ENCODE measurements around the gene ZNF197.
A peak's percentile ranks its signal among the peaks of the same experiment; 100 is the strongest.

Gene ZNF197

GRCh38 chr3:44654039-44654438 is 29.2 kb downstream of the ZNF197 start:
- H3K4me2 ChIP-seq (ENCODE audit: low read depth, low read length, poor library complexity, severe bottlenecking) = no peak overlapping the region
- H3K27me3 ChIP-seq (ENCODE audit: insufficient read depth, low read length, poor library complexity, severe bottlenecking) = no peaks in the 10 kb centered on the region
- no peaks in the 10 kb centered on the region for H4K20me1 ChIP-seq (ENCODE audit: insufficient read depth, low read length, poor library complexity, severe bottlenecking)
- H3K9me2 ChIP-seq (replicated peaks; ENCODE audit: low read depth, low read length) = no peaks in the 10 kb centered on the region
- no peaks in the 10 kb centered on the region for H3K36me3 ChIP-seq (ENCODE audit: insufficient read depth, low read length)
- no peak overlapping the region for H2AFZ ChIP-seq (ENCODE audit: low read length)
- no peak for TF ChIP-seq CTCF (conservative IDR thresholded peaks at IDR 0.05; ENCODE audit: low read length)
- no peak for TF ChIP-seq EZH2phosphoT487 (IDR thresholded peaks at IDR 0.05; ENCODE audit: borderline replicate concordance)
- H3K9ac ChIP-seq (ENCODE audit: low read depth, low read length, poor library complexity, severe bottlenecking) = no peak overlapping the region
- H3K4me3 ChIP-seq (ENCODE audit: low read length, poor library complexity, severe bottlenecking) = no peak overlapping the region
- no peaks in the 10 kb centered on the region for H3K4me1 ChIP-seq (ENCODE audit: insufficient read depth, low read length, poor library complexity, severe bottlenecking)
- H3F3A ChIP-seq (ENCODE audit: low read depth) = no peaks in the 10 kb centered on the region
- no peaks in the 10 kb centered on the region for H3K79me2 ChIP-seq (ENCODE audit: insufficient read depth, low read length)
- 0 out of 2 replicates have a peak, but pooled peaks cover under 1% of the 10 kb centered on the region for H3K9me3 ChIP-seq (ENCODE audit: insufficient read depth, low read depth, low read length)

GRCh38 chr3:44659015-44659414 is 34.2 kb downstream of the ZNF197 start:
- Histone ChIP-seq H3K9ac (ENCODE audit: low read depth, low read length, poor library complexity, severe bottlenecking) (no peak overlapping the region), H3K9me2 (replicated peaks; ENCODE audit: low read depth, low read length) (no peaks in the 10 kb centered on the region), H3K79me2 (ENCODE audit: insufficient read depth, low read length) (no peaks in the 10 kb centered on the region), H3K4me1 (ENCODE audit: insufficient read depth, low read length, poor library complexity, severe bottlenecking) (no peaks in the 10 kb centered on the region), H4K20me1 (ENCODE audit: insufficient read depth, low read length, poor library complexity, severe bottlenecking) (no peaks in the 10 kb centered on the region), H3K9me3 (ENCODE audit: insufficient read depth, low read depth, low read length) (0 out of 2 replicates have a peak, but pooled peaks cover 5% of the 10 kb centered on the region), H3F3A (ENCODE audit: low read depth) (no peaks in the 10 kb centered on the region), H3K4me3 (ENCODE audit: low read length, poor library complexity, severe bottlenecking) (no peak overlapping the region), H3K27me3 (ENCODE audit: insufficient read depth, low read length, poor library complexity, severe bottlenecking) (no peaks in the 10 kb centered on the region), H3K4me2 (ENCODE audit: low read depth, low read length, poor library complexity, severe bottlenecking) (no peak overlapping the region), H3K36me3 (ENCODE audit: insufficient read depth, low read length) (no peaks in the 10 kb centered on the region), H2AFZ (ENCODE audit: low read length) (no peak overlapping the region)
- TF ChIP-seq EZH2phosphoT487 (IDR thresholded peaks at IDR 0.05; ENCODE audit: borderline replicate concordance) (no peak), CTCF (conservative IDR thresholded peaks at IDR 0.05; ENCODE audit: low read length) (no peak)

- H3K9me3 ChIP-seq (ENCODE audit: insufficient read depth, low read depth, low read length) = 0 out of 2 replicates have a peak, but pooled peaks cover 5% of the 10 kb centered on the region
- no peaks in the 10 kb centered on the region for H3K9me2 ChIP-seq (replicated peaks; ENCODE audit: low read depth, low read length)
- H2AFZ ChIP-seq (ENCODE audit: low read length) = no peak overlapping the region
- no peak overlapping the region for H3K4me2 ChIP-seq (ENCODE audit: low read depth, low read length, poor library complexity, severe bottlenecking)
- H3K4me3 ChIP-seq (ENCODE audit: low read length, poor library complexity, severe bottlenecking) = no peak overlapping the region
- TF ChIP-seq EZH2phosphoT487 (IDR thresholded peaks at IDR 0.05; ENCODE audit: borderline replicate concordance) = no peak
- H3K36me3 ChIP-seq (ENCODE audit: insufficient read depth, low read length) = no peaks in the 10 kb centered on the region
- H4K20me1 ChIP-seq (ENCODE audit: insufficient read depth, low read length, poor library complexity, severe bottlenecking) = no peaks in the 10 kb centered on the region
- H3F3A ChIP-seq (ENCODE audit: low read depth) = no peaks in the 10 kb centered on the region
- no peaks in the 10 kb centered on the region for H3K79me2 ChIP-seq (ENCODE audit: insufficient read depth, low read length)
- no peak overlapping the region for H3K9ac ChIP-seq (ENCODE audit: low read depth, low read length, poor library complexity, severe bottlenecking)
- H3K4me1 ChIP-seq (ENCODE audit: insufficient read depth, low read length, poor library complexity, severe bottlenecking) = no peaks in the 10 kb centered on the region
- no peaks in the 10 kb centered on the region for H3K27me3 ChIP-seq (ENCODE audit: insufficient read depth, low read length, poor library complexity, severe bottlenecking)
These were observed 34.6 kb downstream of the ZNF197 start for GRCh38 chr3:44659434-44659833.

- no peaks in the 10 kb centered on the region for H3K79me2 ChIP-seq (ENCODE audit: insufficient read depth, low read length)
- H3K4me1 ChIP-seq (ENCODE audit: insufficient read depth, low read length, poor library complexity, severe bottlenecking) = no peaks in the 10 kb centered on the region
- no peaks in the 10 kb centered on the region for H3F3A ChIP-seq (ENCODE audit: low read depth)
- no peak overlapping the region for H3K4me3 ChIP-seq (ENCODE audit: low read length, poor library complexity, severe bottlenecking)
- no peak for TF ChIP-seq EZH2phosphoT487 (IDR thresholded peaks at IDR 0.05; ENCODE audit: borderline replicate concordance)
- peak; percentile 43 for TF ChIP-seq CTCF (conservative IDR thresholded peaks at IDR 0.05; ENCODE audit: low read length)
- H3K9me3 ChIP-seq (ENCODE audit: insufficient read depth, low read depth, low read length) = 0 out of 2 replicates have a peak, but pooled peaks cover 5% of the 10 kb centered on the region
- H3K36me3 ChIP-seq (ENCODE audit: insufficient read depth, low read length) = no peaks in the 10 kb centered on the region
- no peak overlapping the region for H3K9ac ChIP-seq (ENCODE audit: low read depth, low read length, poor library complexity, severe bottlenecking)
- H2AFZ ChIP-seq (ENCODE audit: low read length) = no peak overlapping the region
- no peaks in the 10 kb centered on the region for H3K9me2 ChIP-seq (replicated peaks; ENCODE audit: low read depth, low read length)
- H4K20me1 ChIP-seq (ENCODE audit: insufficient read depth, low read length, poor library complexity, severe bottlenecking) = no peaks in the 10 kb centered on the region
- no peak overlapping the region for H3K4me2 ChIP-seq (ENCODE audit: low read depth, low read length, poor library complexity, severe bottlenecking)
- no peaks in the 10 kb centered on the region for H3K27me3 ChIP-seq (ENCODE audit: insufficient read depth, low read length, poor library complexity, severe bottlenecking)
These were observed 36.4 kb downstream of the ZNF197 start for GRCh38 chr3:44661189-44661588.

Data from Loucy (cell line).